ENCODE data around the gene PAPPA. TPM values are rescaled to one million over a fixed set of nuclear protein-coding genes. Genes with fewer than 3 reads are reported as not detected.

Gene PAPPA
- total and polyA plus RNA-seq, 2 of the 8 experiments (the other 6 are each of a cell fraction or from before 2014, with no cell fraction given): 0.18 to 0.63 TPM

DNA sequence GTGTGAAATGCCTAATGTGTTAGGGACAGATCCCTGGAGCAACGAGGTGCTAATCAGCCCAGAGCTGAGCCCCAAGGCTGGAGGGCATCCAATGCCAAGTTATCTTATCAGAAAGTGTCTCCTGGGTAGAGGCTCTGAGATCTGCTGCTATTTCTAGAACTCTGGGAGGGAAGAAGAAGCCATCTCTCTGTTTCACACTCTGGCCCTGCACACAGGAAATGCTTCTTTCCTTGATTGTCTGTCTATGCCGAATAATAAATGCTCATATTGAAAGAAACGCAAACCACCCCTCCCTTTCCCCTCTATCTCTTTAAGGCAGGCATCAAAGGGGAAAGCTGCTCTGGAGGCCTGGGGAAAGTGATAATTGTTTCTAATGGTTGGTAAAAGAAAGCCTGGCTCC, 166.7 kb downstream of the PAPPA start (continued):
- TF ChIP-seq SRF (IDR thresholded peaks at IDR 0.05; ENCODE audit: low read depth, low read length): no peak
- no peak for TF ChIP-seq SIN3A (conservative IDR thresholded peaks at IDR 0.05 in 1 of 2, IDR thresholded peaks at IDR 0.05 in 1 of 2; ENCODE audit: low read depth in 1 of 2, low read length in 2 of 2)
- no peak for TF ChIP-seq CTBP2 (IDR thresholded peaks at IDR 0.05; ENCODE audit: borderline replicate concordance, insufficient read depth, insufficient read length, low read length)
- TF ChIP-seq CHD1 (IDR thresholded peaks at IDR 0.05; ENCODE audit: low read depth, low read length): no peak
- no peak for TF ChIP-seq SP4 (IDR thresholded peaks at IDR 0.05; ENCODE audit: low read length)

Measured in H1 (cell line).